GM12878 (cell line): ENCODE results near the gene MYG1. TPM values are rescaled to one million over a fixed set of nuclear protein-coding genes. Genes with fewer than 3 reads are reported as not detected.

Experiments
- EED ChIP-seq: sonication (generic); IDR thresholded peaks from 2 replicates; pipeline ENCODE4 v1.6.1; 2016; ENCODE audit warnings: antibody characterized with exemption, low read depth
- MYB ChIP-seq: fragments of 150-350 bp; IDR thresholded peaks from 2 replicates; pipeline ENCODE4 v1.6.1; 2014; ENCODE audit warnings: mild to moderate bottlenecking, low read depth, low read length, borderline replicate concordance
- TCF3 ChIP-seq: IDR thresholded peaks from 2 replicates; pipeline ENCODE4 v1.6.1; 2012; ENCODE audit warnings: low read depth, mild to moderate bottlenecking, low read length, borderline replicate concordance; ENCODE audit not compliant: insufficient read depth
- polyA plus RNA-seq, 11 experiments: library from polyadenylated mRNA; depleted of rRNA in 4 of 11; unstranded in 6 of 11; stranded (reverse) in 5 of 11; fragments of >200 nt; fragmentation: Nextera tagmentation in 4 of 11; fragmentation: Illumina TruSeq in 1 of 11; extraction: Ambion mirVana in 4 of 11; extraction: Trizol in 1 of 11; gene quantifications; 1 replicate in 1 of 11; 2 replicates in 10 of 11; pipeline versions ENCODE4 v1.2.1 to v1.2.3, GENCODE V29; 2011 to 2016; ENCODE audit warnings: inconsistent platforms in 2 of 11, missing spikeins in 2 of 11, low read depth in 1 of 11
- total RNA-seq, 4 experiments: library from RNA; depleted of rRNA in 3 of 4; stranded (reverse); fragments of >200 nt in 3 of 4; fragmentation: Illumina TruSeq in 1 of 4; extraction: Trizol in 1 of 4; gene quantifications; 2 replicates each; pipeline versions ENCODE4 v1.2.1 to v1.2.3, GENCODE V29; 2013 to 2021
- TF ChIP-seq, protein P1 (sequence below): IDR thresholded peaks from 2 replicates; pipeline ENCODE4 v1.6.1; 2012; ENCODE audit warnings: improper control_type of control experiment, low read depth, low read length; ENCODE audit not compliant: insufficient replicate concordance
- TF ChIP-seq, protein P2 (sequence below): fragments of 450-650 bp; IDR thresholded peaks from 2 replicates; pipeline ENCODE4 v1.6.1; 2014; ENCODE audit warnings: mild to moderate bottlenecking

MYG1 gene
- total and polyA plus RNA-seq, 10 of the 15 experiments (the other 5 are each of a cell fraction or from before 2014, with no cell fraction given): 20.7 to 81.0 (median 49.4) TPM

DNA sequence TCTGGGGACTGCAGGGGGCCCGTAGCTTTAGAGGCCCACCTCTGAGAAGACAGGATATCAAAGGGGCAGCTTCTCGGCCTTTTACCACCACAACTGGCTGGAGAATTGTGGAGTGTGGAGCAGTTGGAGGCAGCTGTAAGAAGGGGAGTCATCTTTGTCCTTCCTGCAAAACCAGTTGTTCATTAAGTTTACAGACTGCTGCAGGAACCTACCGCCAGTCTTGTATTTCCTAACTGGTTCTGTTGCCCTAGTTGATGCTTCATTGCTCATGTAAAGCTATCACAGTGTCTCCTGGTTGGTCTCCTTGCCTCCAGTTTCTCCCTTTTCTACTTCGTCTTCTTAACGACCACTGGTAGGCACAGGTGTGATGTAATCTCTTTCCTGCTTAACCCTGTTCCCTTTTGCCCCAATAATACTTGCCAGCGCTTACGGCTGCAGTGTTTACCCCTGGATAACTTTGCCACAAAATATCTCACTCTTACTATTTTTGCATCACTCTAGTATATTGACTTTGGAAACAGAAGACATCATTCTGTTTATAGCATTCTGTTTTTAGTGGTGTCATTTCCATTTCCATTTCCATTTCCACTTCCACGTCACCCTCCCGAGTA, 19.5 kb upstream of the MYG1 start (continued):
- TF ChIP-seq, protein P1, sequence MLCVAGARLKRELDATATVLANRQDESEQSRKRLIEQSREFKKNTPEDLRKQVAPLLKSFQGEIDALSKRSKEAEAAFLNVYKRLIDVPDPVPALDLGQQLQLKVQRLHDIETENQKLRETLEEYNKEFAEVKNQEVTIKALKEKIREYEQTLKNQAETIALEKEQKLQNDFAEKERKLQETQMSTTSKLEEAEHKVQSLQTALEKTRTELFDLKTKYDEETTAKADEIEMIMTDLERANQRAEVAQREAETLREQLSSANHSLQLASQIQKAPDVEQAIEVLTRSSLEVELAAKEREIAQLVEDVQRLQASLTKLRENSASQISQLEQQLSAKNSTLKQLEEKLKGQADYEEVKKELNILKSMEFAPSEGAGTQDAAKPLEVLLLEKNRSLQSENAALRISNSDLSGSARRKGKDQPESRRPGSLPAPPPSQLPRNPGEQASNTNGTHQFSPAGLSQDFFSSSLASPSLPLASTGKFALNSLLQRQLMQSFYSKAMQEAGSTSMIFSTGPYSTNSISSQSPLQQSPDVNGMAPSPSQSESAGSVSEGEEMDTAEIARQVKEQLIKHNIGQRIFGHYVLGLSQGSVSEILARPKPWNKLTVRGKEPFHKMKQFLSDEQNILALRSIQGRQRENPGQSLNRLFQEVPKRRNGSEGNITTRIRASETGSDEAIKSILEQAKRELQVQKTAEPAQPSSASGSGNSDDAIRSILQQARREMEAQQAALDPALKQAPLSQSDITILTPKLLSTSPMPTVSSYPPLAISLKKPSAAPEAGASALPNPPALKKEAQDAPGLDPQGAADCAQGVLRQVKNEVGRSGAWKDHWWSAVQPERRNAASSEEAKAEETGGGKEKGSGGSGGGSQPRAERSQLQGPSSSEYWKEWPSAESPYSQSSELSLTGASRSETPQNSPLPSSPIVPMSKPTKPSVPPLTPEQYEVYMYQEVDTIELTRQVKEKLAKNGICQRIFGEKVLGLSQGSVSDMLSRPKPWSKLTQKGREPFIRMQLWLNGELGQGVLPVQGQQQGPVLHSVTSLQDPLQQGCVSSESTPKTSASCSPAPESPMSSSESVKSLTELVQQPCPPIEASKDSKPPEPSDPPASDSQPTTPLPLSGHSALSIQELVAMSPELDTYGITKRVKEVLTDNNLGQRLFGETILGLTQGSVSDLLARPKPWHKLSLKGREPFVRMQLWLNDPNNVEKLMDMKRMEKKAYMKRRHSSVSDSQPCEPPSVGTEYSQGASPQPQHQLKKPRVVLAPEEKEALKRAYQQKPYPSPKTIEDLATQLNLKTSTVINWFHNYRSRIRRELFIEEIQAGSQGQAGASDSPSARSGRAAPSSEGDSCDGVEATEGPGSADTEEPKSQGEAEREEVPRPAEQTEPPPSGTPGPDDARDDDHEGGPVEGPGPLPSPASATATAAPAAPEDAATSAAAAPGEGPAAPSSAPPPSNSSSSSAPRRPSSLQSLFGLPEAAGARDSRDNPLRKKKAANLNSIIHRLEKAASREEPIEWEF: no peak
- TF ChIP-seq, protein P2, sequence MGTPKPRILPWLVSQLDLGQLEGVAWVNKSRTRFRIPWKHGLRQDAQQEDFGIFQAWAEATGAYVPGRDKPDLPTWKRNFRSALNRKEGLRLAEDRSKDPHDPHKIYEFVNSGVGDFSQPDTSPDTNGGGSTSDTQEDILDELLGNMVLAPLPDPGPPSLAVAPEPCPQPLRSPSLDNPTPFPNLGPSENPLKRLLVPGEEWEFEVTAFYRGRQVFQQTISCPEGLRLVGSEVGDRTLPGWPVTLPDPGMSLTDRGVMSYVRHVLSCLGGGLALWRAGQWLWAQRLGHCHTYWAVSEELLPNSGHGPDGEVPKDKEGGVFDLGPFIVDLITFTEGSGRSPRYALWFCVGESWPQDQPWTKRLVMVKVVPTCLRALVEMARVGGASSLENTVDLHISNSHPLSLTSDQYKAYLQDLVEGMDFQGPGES: no peak
- TF ChIP-seq TCF3 (no peak), MYB (no peak), EED (no peak)
